NCI-H526 treated with DMSO at 0.1 percent for 48 hours (cell line): Measurements from ENCODE around the gene NDUFV1.
A peak's percentile ranks its signal among the peaks of the same experiment; 100 is the strongest.
"Not testable (repeated sequence)": the region's sequence is repeated elsewhere in the genome, so short reads cannot be mapped to it uniquely, and the experiment has no call there.

Experiments
- DNase-seq: peaks from one replicate; lab custom pipeline; 2025; lab: John Stamatoyannopoulos, UW

Gene NDUFV1

DNA sequence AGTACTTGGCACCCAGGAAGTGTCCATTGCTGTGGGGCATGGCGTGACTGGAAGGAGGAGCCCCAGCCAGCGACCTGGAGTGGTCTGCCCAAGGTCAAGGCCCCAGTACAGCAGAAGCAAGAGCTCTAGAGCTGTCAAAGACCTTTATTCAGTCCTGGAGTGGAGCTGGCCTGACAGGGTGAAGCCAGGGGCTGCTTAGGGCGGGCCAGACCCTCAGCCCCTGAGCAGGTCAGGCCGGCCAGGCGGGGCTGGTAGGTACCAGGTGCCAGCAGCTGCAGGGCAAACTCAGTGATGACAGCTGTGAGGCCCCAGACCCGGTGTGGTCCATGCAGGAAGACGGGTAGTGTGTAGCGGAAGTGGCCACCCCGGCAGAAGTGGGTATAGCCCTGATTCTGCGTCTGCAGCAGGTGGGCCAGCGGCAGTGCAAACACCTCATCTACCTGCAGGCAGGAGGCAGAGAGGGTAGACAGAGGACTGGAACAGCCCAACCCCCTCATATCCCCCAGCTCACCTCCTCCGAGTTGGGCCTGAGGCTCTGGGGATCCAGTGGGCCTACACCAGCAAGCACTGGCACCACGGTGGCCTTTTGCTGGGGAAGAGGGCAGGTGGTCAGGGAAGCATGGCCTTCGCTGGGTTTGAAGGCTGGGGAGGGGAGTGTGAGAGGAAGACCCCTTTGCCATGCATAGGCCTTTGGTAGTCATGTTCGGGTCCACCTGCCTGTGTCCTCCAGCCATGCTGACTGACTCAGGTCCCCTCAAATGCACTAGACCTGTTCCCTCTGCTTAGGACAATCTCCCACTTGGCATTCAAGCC lies 21.3 kb downstream of the NDUFV1 start:
- no peak for DNase-seq

DNA sequence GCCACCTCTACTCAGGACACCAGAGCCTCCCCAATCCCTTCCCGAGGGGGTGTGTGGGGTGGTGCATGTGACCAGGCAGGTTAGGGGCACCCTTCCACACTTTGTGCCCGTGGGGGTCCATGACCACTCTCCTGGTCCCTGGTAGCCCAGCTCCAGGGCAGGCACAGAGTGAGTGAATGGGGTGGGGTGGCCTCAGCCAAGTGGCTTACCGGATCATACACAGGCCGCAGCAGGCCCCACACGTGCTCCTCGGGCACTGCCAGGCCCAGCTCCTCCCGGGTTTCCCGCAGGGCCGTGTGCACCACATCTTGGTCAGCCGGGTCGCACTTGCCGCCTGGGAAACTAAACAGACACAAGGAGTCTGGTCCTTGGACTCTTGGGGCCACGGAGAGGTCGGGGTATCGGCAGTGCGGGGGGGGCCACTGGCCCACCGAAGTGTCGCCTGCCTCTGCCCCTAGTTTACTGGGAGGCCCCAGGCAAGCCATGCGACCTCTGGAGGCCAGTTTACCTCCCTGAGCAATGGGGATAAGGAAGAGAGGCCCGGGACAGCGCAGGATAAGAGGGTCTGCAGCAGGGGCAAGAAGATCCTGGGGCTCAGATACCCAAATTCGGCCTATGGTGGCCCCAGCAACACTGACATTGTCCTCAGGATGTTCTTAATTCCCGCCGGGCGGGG lies 22.1 kb downstream of the NDUFV1 start:
- DNase-seq: no peak

DNA sequence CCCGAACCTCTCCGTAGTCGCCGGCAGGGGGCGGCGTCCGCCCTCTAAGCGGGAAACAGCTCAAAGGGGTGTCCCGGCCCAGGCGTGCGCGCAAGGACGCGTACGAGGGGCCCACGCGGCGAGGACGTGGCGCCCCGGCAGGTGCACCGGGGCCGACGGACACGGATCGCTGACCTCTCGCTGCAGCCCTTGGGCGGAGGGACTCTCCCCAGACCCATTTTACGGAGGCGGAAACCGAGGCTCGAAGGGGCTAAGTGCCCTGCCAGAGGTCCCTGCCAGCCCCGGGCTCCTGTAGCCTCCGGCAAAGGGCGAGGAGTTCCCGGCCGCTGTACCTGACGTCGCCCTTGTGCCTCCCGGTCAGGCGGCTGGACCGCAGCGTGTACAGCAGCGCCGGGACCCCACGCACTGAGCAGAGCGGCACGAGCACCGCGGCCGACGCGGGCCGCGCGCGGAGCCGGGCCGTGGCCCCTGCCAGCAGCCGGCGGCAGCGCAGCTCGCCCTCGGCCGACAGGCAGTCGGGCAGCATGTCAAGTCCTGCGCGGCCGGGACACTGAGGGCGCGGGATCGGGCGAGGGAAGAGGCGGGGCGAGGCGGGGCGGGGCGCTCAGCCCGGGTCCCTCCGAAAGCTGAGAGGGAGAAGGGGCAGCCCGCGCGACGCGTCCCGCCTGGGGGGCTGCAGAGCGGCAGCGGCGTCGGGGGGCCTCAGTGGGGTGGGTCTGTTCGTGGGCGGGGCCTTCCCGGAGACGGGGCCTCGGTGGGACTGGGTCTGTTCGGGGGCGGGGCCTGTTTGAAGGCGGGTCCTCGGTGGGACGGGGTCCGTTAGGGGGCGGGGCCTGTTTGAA lies 22.9 kb downstream of the NDUFV1 start, which contains the start of gene NUDT8:
Gene NUDT8 (minus strand): TSS at position 552 of the 842 bp plus-strand sequence. CDS start 26 bp downstream, at position 526.
- peak; percentile 83 for DNase-seq

DNA sequence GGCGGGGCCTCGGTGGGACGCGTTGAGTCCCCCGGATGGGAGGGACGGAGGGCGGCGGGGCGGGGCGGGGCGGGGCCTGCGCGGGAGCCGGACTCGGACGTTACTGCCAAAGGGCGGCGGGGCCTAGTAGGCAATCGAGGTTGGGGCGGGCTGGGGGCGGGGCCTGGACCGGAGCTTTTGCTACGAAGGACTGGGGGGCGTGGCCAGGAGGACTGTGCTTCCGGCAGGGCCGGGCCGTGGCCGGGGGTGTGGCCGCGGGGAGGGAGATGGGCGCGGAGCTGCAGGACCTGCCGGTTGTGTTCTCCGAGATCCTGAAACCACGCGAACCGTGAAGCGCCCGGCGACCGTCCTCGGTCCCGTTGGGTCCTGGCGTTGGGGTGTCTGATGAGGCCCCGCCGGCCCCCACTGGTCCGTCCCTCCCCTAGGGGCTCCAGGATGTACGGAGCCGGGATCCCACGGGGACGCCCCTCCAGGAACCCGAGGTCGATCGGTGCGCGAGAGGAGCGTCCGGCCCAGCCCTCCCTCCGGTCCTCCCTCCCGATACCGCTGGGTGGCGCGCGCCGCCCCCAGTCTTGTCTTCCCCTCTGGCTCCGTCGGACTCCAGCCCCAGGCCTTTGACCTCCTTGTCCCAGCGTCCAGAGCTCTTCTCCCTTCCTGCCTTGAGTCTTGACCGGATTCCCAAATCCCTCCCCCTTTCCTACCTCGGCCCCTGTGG lies 23.6 kb downstream of the NDUFV1 start:
- DNase-seq: peak; percentile 98

DNA sequence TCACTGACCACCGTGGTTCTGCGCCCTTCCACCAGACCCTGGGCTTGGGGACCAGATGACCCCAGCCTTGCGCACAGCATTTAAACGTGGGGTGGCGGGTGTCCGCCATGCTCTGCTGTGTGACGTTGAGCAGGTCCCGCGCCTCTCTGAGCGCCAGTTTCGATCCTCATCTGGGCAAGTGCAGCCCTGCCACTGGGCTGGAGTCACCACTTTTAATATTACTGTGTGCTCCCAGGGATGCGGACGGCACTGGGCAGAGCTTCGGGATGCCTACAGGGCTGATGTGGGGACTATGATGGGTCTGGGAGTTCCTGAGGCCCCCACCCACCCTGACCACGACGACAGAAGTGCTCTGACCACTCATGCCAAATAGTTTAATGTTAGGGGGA lies 24.2 kb downstream of the NDUFV1 start:
- DNase-seq: no peak

DNA sequence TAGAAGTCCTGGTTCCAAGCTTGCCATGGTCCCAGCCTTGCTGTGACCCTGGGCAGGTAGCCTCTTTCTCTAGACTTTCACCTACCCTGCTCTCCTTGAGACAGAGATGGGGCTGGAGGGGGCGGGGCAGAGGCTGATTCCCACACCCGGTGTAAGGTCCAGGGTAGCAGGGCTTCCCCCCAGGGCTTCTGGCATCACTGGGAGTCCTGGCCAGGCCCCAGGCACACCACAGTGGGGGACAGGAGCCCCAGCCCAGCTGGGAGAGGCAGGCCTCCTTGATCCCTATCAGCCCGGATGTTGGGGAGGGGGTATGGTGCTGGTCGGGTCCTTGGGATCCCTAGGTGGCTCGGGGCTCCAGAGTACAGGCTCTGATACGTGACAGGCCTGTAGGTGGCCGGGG lies 24.7 kb downstream of the NDUFV1 start:
- DNase-seq: no peak

DNA sequence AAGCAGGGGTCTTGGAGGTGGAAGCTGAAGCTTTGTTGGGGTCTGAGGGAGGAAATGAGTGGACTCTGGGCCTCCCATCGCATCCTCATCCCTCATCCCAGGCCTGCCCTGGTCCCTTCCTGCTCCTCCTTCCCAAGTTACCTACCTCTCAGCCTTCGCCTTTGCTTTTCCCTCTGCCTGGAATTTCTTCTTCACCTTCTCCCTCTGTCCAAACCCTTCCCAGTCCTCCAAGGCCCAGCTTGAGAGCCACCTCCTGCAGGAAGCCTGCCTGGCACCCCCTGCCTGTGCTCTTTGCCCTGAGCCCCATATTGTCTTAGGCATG lies 25.1 kb downstream of the NDUFV1 start:
- no peak for DNase-seq

DNA sequence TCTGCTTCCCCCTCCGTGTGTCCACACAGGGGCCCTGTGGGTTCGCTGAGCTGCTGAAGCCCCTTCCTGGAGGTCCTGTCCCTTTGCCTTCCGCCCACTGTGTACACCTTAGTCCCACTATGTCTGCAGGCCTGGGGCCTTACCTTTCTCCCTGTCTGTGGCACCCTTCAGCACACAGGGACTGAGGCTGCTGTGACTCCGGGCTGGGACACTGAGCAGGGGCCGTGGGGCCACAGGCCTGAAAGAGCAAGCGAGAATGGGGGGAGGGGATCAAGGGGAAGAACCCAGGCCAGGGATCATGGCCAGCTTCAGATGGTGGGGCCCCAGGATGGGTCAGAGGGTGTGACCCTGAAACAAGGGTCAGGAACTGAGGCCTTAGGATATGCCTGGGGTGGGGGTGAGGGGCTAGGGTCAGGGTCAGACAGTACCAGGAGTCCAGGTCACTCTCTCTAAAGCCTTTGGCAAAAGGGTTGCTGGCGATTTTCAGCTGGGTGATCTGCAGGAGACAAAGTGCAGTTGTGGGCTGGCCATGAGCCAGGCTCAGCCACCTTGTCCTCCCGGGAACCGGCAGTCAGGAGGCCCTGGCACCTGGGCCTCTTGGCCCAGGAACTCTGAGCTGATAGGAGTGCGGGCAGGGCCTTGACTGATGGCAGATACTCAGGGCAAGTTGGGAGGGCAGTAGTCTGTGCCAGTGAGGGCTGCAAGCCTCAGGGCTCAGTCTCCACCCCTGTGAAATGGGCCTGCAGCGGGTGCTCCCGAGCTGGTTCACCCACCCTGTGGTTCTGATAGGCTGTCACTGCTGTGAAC lies 25.6 kb downstream of the NDUFV1 start:
- no peak for DNase-seq

DNA sequence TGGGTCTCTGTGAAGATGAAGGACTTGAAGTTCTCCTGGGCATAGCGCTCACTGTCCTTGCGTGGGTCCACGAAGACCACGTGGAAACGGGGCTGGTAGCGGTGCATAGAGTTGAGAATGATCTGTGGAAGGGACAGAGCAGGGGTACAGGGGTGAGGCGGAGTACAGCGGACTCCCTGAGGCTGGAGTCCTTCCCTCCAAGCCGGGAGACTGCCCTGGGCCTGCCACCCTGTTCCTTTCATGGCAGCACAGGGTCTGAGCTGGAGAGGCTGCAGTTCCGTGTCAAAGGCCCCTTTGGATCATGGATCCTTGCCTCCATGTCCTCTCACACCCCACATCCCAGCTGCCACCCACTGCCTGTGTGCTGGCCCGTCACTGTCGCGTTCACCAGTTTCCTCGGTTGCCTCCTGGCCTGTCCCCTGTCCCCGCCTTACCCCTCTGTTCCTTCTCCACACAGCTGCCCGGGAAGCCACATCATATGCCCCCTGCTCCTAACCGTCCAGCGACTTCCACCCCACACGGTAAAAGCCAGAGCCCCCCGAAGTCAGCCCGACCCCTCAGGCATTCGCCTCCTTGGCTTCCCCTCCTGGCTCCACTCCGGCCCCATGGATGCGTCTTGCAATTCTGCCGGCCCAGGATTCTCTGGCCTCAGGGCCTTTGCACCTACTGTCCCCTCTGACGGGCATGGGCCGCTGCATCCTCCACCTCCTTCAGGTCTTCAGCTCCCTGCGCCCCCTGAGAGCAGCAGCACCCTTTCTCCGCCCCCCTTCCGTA lies 26.4 kb downstream of the NDUFV1 start:
- DNase-seq: no peak

DNA sequence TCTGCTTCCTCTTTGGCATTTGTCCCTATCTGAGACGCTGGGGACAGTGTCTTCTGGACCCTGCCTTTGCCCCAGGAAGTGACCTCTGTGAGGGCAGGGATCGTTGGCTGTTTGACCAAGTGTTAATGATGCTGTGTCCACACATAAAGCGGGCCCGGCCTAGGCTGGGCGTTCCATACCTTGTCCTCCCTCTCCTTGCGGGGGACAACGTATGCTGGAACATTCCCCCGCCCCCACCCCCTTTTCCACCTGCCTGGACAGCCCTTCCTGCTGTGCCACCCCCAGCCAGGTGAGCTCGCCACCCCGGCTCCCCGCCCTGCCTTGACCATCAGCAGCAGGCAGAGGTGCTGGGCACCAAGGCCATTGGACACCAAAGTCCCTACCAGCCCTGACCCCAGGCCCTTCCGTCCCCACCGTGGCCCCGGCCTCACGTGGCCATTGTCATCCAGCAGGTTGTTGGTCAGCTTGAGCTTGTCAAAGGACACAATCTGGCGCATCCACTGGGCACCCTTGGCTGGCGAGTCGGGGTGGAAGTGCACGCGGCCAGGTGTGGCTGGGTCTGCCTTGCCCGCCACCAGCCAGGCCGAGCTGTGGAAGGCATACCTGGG lies 27.1 kb downstream of the NDUFV1 start:
- DNase-seq: no peak

DNA sequence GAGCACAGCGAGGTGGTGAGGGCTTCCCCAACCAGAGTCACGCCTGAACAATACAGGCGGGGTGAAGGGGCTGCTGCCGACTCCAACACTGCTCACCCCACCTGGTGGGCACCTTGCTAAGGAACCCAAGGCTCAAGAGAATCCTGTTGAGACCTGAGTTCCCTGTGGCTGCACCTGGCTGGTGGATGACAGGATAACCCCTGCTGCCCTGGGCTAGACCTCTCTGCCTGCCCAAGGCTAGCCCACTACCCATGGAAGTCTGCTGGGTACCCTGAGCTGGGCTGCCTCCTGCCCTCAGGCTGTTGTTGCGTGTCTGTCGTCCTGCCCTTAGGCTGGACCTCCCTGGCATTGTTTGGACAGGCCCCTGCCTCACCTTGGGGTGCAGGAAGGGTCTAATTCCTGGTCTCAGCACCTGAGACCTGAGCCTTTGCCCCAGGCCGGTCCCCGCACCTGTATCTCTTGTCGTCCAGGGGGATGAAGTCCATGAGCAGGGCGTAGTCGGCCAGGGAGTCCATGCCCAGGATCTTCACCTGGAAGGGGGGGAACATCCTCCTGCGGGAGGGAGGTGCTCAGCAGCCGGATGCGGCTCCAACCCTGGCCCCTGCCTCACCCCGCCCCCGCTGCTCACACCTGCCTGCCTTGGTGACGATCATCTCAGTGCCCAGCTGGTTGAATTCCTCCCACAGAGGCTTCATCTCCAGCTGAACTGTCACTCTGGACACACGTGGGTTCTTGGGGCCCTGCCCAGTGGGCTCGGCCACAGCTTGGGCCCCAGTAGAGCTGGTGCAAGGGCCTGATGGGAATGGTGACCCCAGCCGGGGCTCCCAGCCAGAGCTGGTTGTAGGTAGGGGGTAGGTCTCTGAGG lies 27.9 kb downstream of the NDUFV1 start:
- no peak for DNase-seq

DNA sequence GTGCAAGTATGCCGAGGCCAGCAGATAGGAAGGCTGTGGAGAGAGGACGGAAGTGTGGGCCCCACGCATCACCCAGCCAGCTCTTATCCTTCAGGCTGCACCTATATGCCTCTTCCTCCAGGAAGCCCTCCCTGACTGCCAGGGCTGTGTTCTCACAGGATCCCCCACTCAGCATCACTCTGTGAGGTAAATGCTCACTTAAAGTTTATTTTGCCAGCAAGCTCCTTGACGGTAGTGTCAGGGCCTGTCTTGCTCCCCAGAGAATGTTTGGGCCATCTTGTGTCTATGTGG lies 28.4 kb downstream of the NDUFV1 start:
- DNase-seq: no peak

DNA sequence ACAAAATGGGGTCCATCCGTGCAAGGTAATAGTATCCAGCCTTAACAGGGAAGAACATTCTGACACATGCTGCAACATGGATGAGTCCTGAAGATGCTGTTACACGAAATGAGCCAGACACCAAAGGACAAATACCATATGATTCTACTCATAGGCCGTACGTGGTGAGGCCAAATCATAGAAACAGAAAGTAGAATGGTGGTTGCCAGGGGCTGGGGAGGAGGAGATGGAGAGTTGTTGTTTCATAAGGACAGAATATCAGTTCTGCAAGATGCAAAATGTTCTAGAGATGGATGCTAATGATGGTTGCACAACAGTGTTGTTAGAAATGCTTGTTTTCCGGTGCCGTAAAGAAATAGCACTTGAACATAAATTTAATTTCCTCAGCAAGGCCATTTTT lies 30.2 kb downstream of the NDUFV1 start:
- no peak for DNase-seq

DNA sequence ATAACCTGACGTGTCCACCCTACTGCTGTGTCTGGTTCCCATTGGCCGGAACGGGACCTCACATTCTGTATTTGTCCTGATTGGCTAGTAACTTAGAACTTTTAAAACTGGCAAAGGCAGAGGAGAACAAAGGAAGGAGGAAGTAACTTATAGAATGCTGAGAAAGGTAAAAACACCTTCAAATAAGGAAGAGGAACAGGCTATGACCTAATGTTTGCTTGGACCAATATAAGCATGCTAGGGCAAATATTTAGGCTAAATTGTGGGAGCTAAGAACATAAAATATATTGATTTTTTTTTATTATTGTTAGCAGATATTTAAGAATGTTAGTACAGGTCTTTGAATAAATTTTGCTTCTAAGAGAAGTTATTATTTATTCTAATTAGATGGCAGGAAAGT lies 30.7 kb downstream of the NDUFV1 start:
- not testable (repeated sequence) for DNase-seq

DNA sequence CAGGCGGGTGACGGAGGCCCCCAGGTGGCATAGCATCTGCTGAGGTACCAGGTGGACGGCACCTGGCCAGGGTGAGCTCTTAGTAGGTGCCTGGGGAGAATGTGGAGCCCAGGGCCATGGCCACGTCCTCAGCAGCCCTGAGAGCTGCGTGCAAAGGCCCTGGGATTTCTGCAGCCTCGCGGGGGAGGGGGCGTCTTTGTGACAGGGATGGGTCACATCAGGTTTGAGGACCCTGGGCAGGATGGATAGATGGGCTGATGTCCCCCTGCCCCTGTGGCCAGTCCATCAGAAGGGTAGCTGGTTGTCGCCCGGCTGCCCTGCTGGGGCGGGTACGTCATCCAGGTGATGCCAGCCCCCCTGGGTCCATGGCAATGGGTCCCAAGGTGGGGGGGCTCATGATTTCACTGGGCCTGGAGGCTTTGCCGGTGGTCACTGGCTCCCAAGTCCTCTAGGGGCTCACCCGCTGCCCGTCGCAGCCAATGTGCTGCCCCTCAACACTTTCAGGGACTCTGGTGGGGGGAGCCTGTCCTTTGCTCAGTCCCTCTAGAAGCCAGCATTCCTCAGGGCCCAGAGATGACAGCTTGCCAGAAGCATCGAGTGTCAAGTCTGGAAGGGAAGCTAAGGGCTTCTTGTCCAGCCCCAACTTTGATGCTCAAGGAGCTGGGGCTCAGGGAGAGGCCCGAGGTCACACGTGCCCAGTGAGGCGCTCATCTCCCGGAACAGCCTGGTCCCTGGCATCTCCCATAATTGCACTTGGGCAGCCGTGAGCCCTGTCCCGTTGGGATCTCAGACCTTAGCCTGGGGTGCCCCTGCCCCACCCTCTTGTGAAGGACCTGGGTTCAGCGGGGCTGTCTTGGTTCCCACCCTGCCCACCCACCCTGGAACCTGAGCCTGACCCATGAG lies 32.0 kb downstream of the NDUFV1 start:
- no peak for DNase-seq

DNA sequence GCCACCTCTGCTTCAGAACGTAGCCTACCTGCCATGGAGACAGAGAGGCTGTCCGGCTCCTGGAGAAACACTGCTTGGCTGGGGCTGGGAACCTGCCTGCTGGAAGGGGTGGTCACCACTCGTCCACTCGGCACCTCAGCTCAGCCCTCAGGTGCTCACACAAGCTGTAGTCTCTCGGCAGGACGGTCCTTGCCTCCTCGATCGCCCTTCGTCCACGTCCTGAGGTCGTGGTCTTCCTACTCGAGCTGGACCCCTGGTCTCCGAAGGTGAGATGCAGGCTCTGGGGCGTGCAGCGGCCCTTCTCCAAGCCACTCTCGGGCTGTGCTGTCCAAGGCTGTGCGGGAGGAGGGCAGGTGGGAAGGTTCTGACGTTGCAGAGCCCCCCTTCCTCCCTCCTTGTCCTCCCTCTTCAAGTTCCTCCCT lies 32.7 kb downstream of the NDUFV1 start, which contains the start of gene TBX10:
Gene TBX10 (minus strand): TSS at position 326 of the 422 bp plus-strand sequence. CDS start 291 bp downstream, at position 35.
- DNase-seq: no peak

DNA sequence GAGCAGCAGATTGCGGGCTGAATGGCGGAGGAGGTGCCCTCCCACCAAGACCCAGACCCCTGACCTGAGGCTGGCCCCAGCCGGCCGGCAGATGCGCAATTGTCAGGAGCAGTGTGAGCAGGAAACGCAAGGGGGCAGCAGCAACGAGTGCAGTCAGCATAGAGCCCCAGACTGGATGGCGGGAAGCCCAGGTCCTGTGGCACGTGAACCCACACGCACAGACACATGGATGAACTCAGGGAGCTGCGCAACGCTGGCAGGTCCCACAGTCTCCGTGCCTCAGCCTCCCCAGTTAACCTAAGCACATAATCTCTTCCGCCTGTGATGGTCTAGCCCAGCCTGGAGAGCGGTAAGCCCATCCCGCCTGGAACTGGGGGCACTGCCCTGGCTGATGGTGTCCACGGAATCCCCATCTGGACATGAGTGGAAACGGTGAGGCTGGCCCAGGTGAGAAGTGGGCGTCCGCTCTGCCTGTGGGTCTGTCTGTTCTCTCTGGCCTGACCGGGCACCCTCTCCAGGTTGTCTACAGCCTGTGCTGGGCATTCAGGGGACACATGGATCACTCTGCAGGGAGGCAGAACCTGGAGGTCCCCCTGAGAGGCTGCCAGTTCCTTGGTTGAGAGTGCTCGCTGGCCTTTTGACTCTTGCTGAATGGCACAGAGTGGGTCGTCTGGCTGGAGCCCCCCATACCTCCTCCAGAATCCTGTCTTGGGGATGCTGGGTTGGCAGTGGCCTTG lies 33.5 kb downstream of the NDUFV1 start:
- DNase-seq: peak; percentile 32
